Lower leg skin (tissue), 3 donors: ENCODE measurements around the gene ATP8A2.

Experiments
- CTCF ChIP-seq, 3 donors: fragments of 450-650 bp; IDR thresholded peaks; one replicate each; pipeline ENCODE4 v1.5.1; 2016; ENCODE audit warnings: antibody characterized with exemption in 3 of 3, mild to moderate bottlenecking in 3 of 3, moderate library complexity in 2 of 3
- POLR2A ChIP-seq, 2 donors: fragments of 450-650 bp; IDR thresholded peaks; one replicate each; pipeline ENCODE4 v1.6.1; 2016 to 2017; ENCODE audit warnings: antibody characterized with exemption in 2 of 2, mild to moderate bottlenecking in 1 of 2, moderate library complexity in 1 of 2

- TF ChIP-seq CTCF (IDR thresholded peaks at IDR 0.05) (no peak), POLR2A (IDR thresholded peaks at IDR 0.05) (no peak)
Observed at GRCh38 chr13:25910991-25911419, 539.2 kb downstream of the ATP8A2 start.
